NCI-H82 treated with DMSO at 0.1 percent for 48 hours (cell line): ENCODE results near the gene TACR2.

Experiments used
- DNase-seq: peaks from one replicate; lab custom pipeline; 2025; ENCODE audit not compliant: unreplicated experiment; lab: John Stamatoyannopoulos, UW

TACR2 gene

GRCh38 chr10:69405221-69405620 lies 11.5 kb downstream of the TACR2 start:
- no peak for DNase-seq

- no peak for DNase-seq
Measured at GRCh38 chr10:69404786-69405185, 11.9 kb downstream of the TACR2 start.

- no peak for DNase-seq
Measured at GRCh38 chr10:69403519-69403918, 13.2 kb downstream of the TACR2 start.

- no peak for DNase-seq
Measured at GRCh38 chr10:69403066-69403465, 13.7 kb downstream of the TACR2 start.

- no peak for DNase-seq
Measured at GRCh38 chr10:69402386-69402785, 14.3 kb downstream of the TACR2 start.

- no peak for DNase-seq
Measured at GRCh38 chr10:69401416-69401815, 15.3 kb downstream of the TACR2 start.

- DNase-seq: no peak
Measured at GRCh38 chr10:69400936-69401335, 15.8 kb downstream of the TACR2 start.

GRCh38 chr10:69398466-69398865 lies 18.3 kb downstream of the TACR2 start:
- no peak for DNase-seq

GRCh38 chr10:69397972-69398371 lies 18.7 kb downstream of the TACR2 start:
- no peak for DNase-seq

GRCh38 chr10:69394020-69394419 lies 22.7 kb downstream of the TACR2 start:
- no peak for DNase-seq

GRCh38 chr10:69392481-69393000 lies 24.2 kb downstream of the TACR2 start:
- DNase-seq: peak; percentile 30

GRCh38 chr10:69391158-69391557 lies 25.6 kb downstream of the TACR2 start:
- DNase-seq: no peak

GRCh38 chr10:69389827-69390490 lies 26.8 kb downstream of the TACR2 start:
- DNase-seq: no peak

GRCh38 chr10:69388488-69388887 lies 28.2 kb downstream of the TACR2 start:
- no peak for DNase-seq

- DNase-seq: no peak
Measured at GRCh38 chr10:69387500-69387899, 29.2 kb downstream of the TACR2 start.

- no peak for DNase-seq
Measured at GRCh38 chr10:69385454-69386350, 31.0 kb downstream of the TACR2 start.

GRCh38 chr10:69384320-69384719 lies 32.4 kb downstream of the TACR2 start:
- DNase-seq: no peak

GRCh38 chr10:69383558-69383957 lies 33.2 kb downstream of the TACR2 start:
- DNase-seq: no peak

- no peak for DNase-seq
Measured at GRCh38 chr10:69382382-69383117, 34.2 kb downstream of the TACR2 start.

GRCh38 chr10:69379800-69380199 lies 36.9 kb downstream of the TACR2 start:
- no peak for DNase-seq

- DNase-seq: no peak
Measured at GRCh38 chr10:69377933-69378332, 38.8 kb downstream of the TACR2 start.
